Right forelimb (tissue), 1 donor: ENCODE measurements around the gene TLR7.

Source experiments
- DNase-seq: peaks from one replicate; pipeline ENCODE4 v3.0.0-alpha.2; 2018

Gene TLR7

DNA sequence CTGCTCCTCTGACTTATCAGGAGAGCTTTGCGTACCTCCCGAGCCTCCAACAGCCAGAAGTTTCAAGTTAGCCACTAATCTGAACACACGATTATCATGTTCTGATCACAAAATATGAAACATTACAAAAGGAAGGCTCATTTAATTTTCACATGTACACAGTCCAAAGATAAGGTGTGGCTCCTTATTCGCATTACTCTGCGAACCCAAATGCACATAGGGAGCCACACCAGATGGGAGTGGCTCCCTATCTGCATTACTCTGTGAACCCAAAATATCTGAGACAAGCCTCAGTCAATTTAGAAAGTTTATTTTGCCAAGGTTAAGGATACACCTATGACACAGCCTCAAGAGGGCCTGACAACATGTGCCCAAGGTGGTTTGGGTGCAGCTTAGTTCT is 68.0 kb downstream of the TLR7 start:
- DNase-seq, result no peak

DNA sequence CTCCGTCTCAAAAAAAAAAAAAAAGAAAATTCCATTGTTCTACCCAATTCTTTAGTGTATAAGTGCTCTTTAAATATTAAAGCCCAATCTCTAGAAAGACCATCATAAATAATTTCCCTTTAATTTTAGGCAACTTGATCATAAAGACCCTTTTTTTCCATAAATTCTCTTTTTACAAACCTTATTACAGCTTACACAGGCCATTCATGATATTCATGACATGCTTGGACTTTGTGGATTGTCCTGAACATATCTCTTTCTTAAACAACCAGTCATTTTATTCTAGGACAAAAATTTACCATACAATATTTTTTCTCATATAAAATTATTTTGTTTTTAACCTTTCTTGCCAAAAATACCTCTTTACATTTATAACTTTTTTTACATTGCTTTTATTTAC is 70.1 kb downstream of the TLR7 start:
- no peak for DNase-seq
